Transverse colon (tissue), 4 donors: ENCODE data around the gene CERS4. TPM values are rescaled to one million over a fixed set of nuclear protein-coding genes. Genes with fewer than 3 reads are reported as not detected.

ENCODE experiments used
- DNase-seq: peaks from one replicate; pipeline ENCODE4 v3.0.0-alpha.2; 2019
- H3K27ac ChIP-seq, 4 donors: fragments of 200-600 bp; sonication (generic); 2 replicates each; pipeline ENCODE4 v1.5.1; 2016 to 2018; ENCODE audit warnings: inconsistent platforms in 4 of 4
- H3K27me3 ChIP-seq: fragments of 200-600 bp; sonication (generic); 2 replicates; pipeline ENCODE4 v1.5.1; 2017; ENCODE audit warnings: inconsistent platforms
- H3K36me3 ChIP-seq, 4 donors: fragments of 200-600 bp; sonication (generic); 2 replicates each; pipeline ENCODE4 v1.5.1; 2017 to 2019; ENCODE audit warnings: inconsistent platforms in 4 of 4
- H3K4me1 ChIP-seq, 4 donors: fragments of 200-600 bp; sonication (generic); 2 replicates each; pipeline ENCODE4 v1.5.1; 2017 to 2020; ENCODE audit warnings: inconsistent platforms in 4 of 4
- H3K4me3 ChIP-seq, 4 donors: fragments of 200-600 bp; sonication (generic); 1 replicate in 1 of 4; 2 replicates in 3 of 4; pipeline versions ENCODE4 v1.5.1 to v1.6.1; 2017 to 2019; ENCODE audit warnings: inconsistent platforms in 4 of 4
- H3K9me3 ChIP-seq, 2 donors: fragments of 200-600 bp; sonication (generic); 2 replicates each; pipeline ENCODE4 v1.5.1; 2017 to 2019; ENCODE audit warnings: inconsistent platforms in 2 of 2
- EP300 ChIP-seq: sonication (generic); formaldehyde crosslinking; IDR thresholded peaks from one replicate; pipeline ENCODE4 v1.6.1; 2017; ENCODE audit warnings: antibody characterized with exemption, low read depth
- POLR2A ChIP-seq: fragments of 450-650 bp; IDR thresholded peaks from one replicate; pipeline ENCODE4 v1.6.1; 2016; ENCODE audit warnings: antibody characterized with exemption, mild to moderate bottlenecking, moderate library complexity
- POLR2AphosphoS5 ChIP-seq, 3 donors: sonication (generic); formaldehyde crosslinking; IDR thresholded peaks; one replicate each; pipeline ENCODE4 v1.6.1; 2016; ENCODE audit warnings: antibody characterized with exemption in 3 of 3
- WGBS, 2 donors: methylation state at CpG; one replicate each; pipeline ENCODE4 v1.1.5; 2018; ENCODE audit warnings: low coverage in 1 of 2; 5-methylcytosine and 5-hydroxymethylcytosine counted together
- in situ Hi-C, 4 donors: fragments of 200-750 bp; cut with MboI; loops; one replicate each; pipeline versions ENCODE4 v1.15.0 to v1.15.1; 2017; ENCODE audit warnings: low sequenced_read_pairs in 3 of 4, low pct_ligation_motif_present in 1 of 4, low pct_unique_long_range_greater_than_20kb in 1 of 4
- intact Hi-C: fragments of 100-400 bp; cut with DNase I; formaldehyde crosslinking; loops from one replicate; pipeline ENCODE4 v1.15.1; 2023; ENCODE audit warnings: low total_unique reads
- total RNA-seq, 4 donors: library from RNA; depleted of rRNA; stranded (reverse); fragments of >200 nt; gene quantifications; one replicate each; pipeline ENCODE4 v1.1.0, GENCODE V29; 2016
- TF ChIP-seq, protein P1 (sequence below), 5 experiments: fragments of 200-600 bp in 3 of 5; fragments of 450-650 bp in 2 of 5; sonication (generic) in 3 of 5; IDR thresholded peaks; 1 replicate in 2 of 5; 2 replicates in 3 of 5; pipeline ENCODE4 v1.5.1; 2016 to 2017; ENCODE audit warnings: antibody characterized with exemption in 5 of 5, inconsistent platforms in 3 of 5, mild to moderate bottlenecking in 2 of 5, moderate library complexity in 1 of 5

Gene CERS4
- total RNA-seq, 4 donors from 2014 or later: 3.4 to 58.0 (median 19.7) TPM

DNA sequence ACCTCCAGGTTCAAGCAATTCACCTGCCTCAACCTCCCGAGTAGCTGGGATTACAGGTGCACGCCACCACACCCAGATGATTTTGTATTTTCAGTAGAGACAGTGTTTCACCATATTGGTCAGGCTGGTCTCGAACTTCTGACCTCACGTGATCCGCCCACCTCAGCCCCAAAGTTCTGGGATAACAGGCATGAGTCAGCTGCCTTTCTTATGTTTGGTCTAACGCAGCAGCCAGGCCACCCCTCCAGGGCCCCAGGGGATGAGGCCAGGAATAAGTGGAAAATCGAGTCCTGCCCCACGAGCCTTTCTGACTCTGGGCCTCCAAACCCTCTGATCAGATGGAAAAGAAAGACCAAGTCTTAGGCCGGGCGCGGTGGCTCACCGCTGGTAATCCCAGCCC, 44.5 kb downstream of the CERS4 start:
- Histone ChIP-seq H3K27me3 (no peaks in the 10 kb centered on the region), H3K4me1 (no peaks in the 10 kb centered on the region), H3K9me3 (no peaks in the 10 kb centered on the region), H3K36me3 (no peaks in the 10 kb centered on the region), H3K4me3 (no peak overlapping the region), H3K27ac (no peak overlapping the region)
- in situ Hi-C loops (loop anchor here in 2 of 4 donors (5.0 to 10.0 kb wide), 2 partner anchors 96 to 309 kb away; partner anchors contain the start of gene TIMM44 (in 2 of the 2)), intact Hi-C loops (loop anchor here (5.0 to 10.0 kb wide), 2 partner anchors 96 to 299 kb away; no protein-coding TSS in a partner anchor)
- 81% methylated on average over 12 of the region's 12 CpGs; no CpG with 5 or more reads in 1 of the 2 donors for WGBS, 2 donors
- TF ChIP-seq EP300 (no peak), POLR2AphosphoS5 (IDR thresholded peaks at IDR 0.05) (no peak), POLR2A (no peak)
- TF ChIP-seq, protein P1, sequence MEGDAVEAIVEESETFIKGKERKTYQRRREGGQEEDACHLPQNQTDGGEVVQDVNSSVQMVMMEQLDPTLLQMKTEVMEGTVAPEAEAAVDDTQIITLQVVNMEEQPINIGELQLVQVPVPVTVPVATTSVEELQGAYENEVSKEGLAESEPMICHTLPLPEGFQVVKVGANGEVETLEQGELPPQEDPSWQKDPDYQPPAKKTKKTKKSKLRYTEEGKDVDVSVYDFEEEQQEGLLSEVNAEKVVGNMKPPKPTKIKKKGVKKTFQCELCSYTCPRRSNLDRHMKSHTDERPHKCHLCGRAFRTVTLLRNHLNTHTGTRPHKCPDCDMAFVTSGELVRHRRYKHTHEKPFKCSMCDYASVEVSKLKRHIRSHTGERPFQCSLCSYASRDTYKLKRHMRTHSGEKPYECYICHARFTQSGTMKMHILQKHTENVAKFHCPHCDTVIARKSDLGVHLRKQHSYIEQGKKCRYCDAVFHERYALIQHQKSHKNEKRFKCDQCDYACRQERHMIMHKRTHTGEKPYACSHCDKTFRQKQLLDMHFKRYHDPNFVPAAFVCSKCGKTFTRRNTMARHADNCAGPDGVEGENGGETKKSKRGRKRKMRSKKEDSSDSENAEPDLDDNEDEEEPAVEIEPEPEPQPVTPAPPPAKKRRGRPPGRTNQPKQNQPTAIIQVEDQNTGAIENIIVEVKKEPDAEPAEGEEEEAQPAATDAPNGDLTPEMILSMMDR (IDR thresholded peaks at IDR 0.05): no peak
- DNase-seq: no peak

GRCh38 chr19:8254286-8255001, 45.3 kb downstream of the CERS4 start:
- TF ChIP-seq, protein P1 (IDR thresholded peaks at IDR 0.05): no peak
- TF ChIP-seq POLR2AphosphoS5 (IDR thresholded peaks at IDR 0.05): no peak
- TF ChIP-seq POLR2A: no peak
- no peak for TF ChIP-seq EP300
- Histone ChIP-seq H3K27ac (no peak overlapping the region), H3K27me3 (no peaks in the 10 kb centered on the region), H3K4me3 (no peak overlapping the region), H3K9me3 (no peaks in the 10 kb centered on the region), H3K4me1 (no peaks in the 10 kb centered on the region), H3K36me3 (no peaks in the 10 kb centered on the region)
- intact Hi-C loops: loop anchor here (5.0 to 10.0 kb wide), 2 partner anchors 97 to 300 kb away; no protein-coding TSS in a partner anchor
- in situ Hi-C loops: loop anchor here in 2 of 4 donors (5.0 to 10.0 kb wide), 2 partner anchors 97 to 310 kb away; partner anchors contain the start of gene TIMM44 (in 2 of the 2)
- WGBS, 2 donors: 86% methylated on average over 11 of the region's 11 CpGs; no CpG with 5 or more reads in 1 of the 2 donors
- DNase-seq: no peak

DNA sequence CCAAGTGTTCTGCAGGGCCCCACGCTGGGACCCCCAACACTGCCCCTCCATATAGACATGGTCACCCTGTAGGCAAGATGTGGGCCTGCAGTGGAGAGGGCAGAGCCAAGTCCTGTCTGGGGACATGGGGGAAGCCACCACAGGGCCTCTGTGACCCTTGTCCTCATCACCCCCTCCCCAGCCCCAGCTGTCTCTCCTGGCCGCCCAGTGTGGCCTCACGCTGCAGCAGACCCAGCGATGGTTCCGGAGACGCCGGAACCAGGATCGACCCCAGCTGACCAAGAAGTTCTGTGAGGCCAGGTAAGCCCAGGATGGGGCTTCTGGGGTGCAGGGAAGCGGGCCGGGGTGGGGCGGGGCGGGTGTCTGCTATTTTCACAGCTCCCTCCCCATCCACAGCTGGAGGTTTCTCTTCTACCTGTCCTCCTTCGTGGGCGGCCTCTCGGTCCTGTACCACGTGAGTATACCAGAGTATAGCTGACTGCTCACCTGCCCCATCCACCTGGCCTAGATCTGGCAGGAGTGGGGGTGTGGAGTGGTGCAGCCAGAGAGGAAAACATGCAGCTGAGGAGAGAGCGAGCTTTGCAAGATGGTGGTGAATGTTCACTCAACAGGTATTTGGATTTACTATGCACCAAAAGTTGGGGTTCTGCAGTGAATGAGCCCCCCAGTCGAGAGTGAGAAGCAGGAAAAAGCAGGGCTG, 46.4 kb downstream of the CERS4 start:
- TF ChIP-seq, protein P1 (IDR thresholded peaks at IDR 0.05): no peak
- TF ChIP-seq EP300 (no peak), POLR2A (no peak), POLR2AphosphoS5 (IDR thresholded peaks at IDR 0.05) (no peak)
- H3K4me3 ChIP-seq: no peak overlapping the region
- H3K9me3 ChIP-seq: no peaks in the 10 kb centered on the region
- H3K36me3 ChIP-seq: no peaks in the 10 kb centered on the region
- no peaks in the 10 kb centered on the region for H3K4me1 ChIP-seq
- no peak overlapping the region for H3K27ac ChIP-seq
- intact Hi-C loops (loop anchor here (10.0 kb wide), 1 partner anchor 301 kb away; no protein-coding TSS in a partner anchor), in situ Hi-C loops (loop anchor here in 2 of 4 donors (10.0 kb wide), 1 partner anchor 311 kb away; the partner anchor contains the start of gene TIMM44 (in 2 of the 2))
- DNase-seq: no peak
- no peaks in the 10 kb centered on the region for H3K27me3 ChIP-seq
- WGBS, 2 donors: 33 to 88% methylated on average over 1 to 18 of the region's 18 CpGs
